Sigmoid colon (tissue), 4 donors: ENCODE data around the gene SLCO2A1.

Experiments used
- CTCF ChIP-seq, 4 experiments: fragments of 450-650 bp in 3 of 4; fragments of 200-600 bp in 1 of 4; IDR thresholded peaks; one replicate each; pipeline ENCODE4 v1.5.1; 2016 to 2019; ENCODE audit warnings: antibody characterized with exemption in 4 of 4, mild to moderate bottlenecking in 3 of 4, moderate library complexity in 2 of 4
- EP300 ChIP-seq, 4 donors: sonication (generic); formaldehyde crosslinking; IDR thresholded peaks; one replicate each; pipeline ENCODE4 v1.6.1; 2017; ENCODE audit warnings: antibody characterized with exemption in 4 of 4
- POLR2A ChIP-seq, 2 donors: fragments of 450-650 bp; IDR thresholded peaks; one replicate each; pipeline ENCODE4 v1.6.1; 2016; ENCODE audit warnings: antibody characterized with exemption in 2 of 2, mild to moderate bottlenecking in 2 of 2, moderate library complexity in 2 of 2
- POLR2AphosphoS5 ChIP-seq, 4 donors: sonication (generic); formaldehyde crosslinking; IDR thresholded peaks; one replicate each; pipeline ENCODE4 v1.6.1; 2017; ENCODE audit warnings: antibody characterized with exemption in 4 of 4

- TF ChIP-seq CTCF (IDR thresholded peaks at IDR 0.05) = no peak
- no peak for TF ChIP-seq POLR2A (IDR thresholded peaks at IDR 0.05)
- no peak for TF ChIP-seq EP300 (IDR thresholded peaks at IDR 0.05)
- TF ChIP-seq POLR2AphosphoS5 (IDR thresholded peaks at IDR 0.05) = no peak
Measured at GRCh38 chr3:134038716-134039115, 9.0 kb upstream of the SLCO2A1 start.
